ENCODE measurements around the gene FMO2. TPM values are rescaled to one million over a fixed set of nuclear protein-coding genes. Genes with fewer than 3 reads are reported as not detected.

FMO2 gene
- total and polyA plus RNA-seq, 2 donors (not counting 1 experiment from before 2014, with no cell fraction given) = 104 to 136 TPM

GRCh38 chr1:171195767-171196166 is 10.7 kb downstream of the FMO2 start:
- Histone ChIP-seq H3K4me3 (replicated peaks in 1 of 4; ENCODE audit: control extremely low read depth in 1 of 4, insufficient read depth in 1 of 4, low read depth in 3 of 4, low read length in 4 of 4) (no peak overlapping the region), H2AFZ (ENCODE audit: low read length) (no peak overlapping the region), H3K4me1 (ENCODE audit: control insufficient read depth, extremely low read depth, insufficient read depth, low read length) (no peaks in the 10 kb centered on the region), H3K9me3 (ENCODE audit: control insufficient read depth, insufficient read depth, low read depth, low read length) (no peaks in the 10 kb centered on the region), H4K20me1 (ENCODE audit: control insufficient read depth, extremely low read depth, insufficient read depth, low read length) (no peaks in the 10 kb centered on the region), H3K79me2 (ENCODE audit: control insufficient read depth, insufficient read depth, low read length) (no peaks in the 10 kb centered on the region), H3K27ac (ENCODE audit: insufficient read depth, low read length) (no peak overlapping the region), H3K4me2 (ENCODE audit: extremely low read depth, insufficient read depth, low read length) (no peak overlapping the region), H3K27me3 (ENCODE audit: control insufficient read depth, insufficient read depth, low read length) (no peaks in the 10 kb centered on the region), H3K36me3 (ENCODE audit: control insufficient read depth, insufficient read depth, low read length) (no peaks in the 10 kb centered on the region), H3K9ac (ENCODE audit: insufficient read depth, low read length) (no peak overlapping the region)
- no peak for DNase-seq (ENCODE audit: low read depth in 2 of 2)
- TF ChIP-seq, protein P1, sequence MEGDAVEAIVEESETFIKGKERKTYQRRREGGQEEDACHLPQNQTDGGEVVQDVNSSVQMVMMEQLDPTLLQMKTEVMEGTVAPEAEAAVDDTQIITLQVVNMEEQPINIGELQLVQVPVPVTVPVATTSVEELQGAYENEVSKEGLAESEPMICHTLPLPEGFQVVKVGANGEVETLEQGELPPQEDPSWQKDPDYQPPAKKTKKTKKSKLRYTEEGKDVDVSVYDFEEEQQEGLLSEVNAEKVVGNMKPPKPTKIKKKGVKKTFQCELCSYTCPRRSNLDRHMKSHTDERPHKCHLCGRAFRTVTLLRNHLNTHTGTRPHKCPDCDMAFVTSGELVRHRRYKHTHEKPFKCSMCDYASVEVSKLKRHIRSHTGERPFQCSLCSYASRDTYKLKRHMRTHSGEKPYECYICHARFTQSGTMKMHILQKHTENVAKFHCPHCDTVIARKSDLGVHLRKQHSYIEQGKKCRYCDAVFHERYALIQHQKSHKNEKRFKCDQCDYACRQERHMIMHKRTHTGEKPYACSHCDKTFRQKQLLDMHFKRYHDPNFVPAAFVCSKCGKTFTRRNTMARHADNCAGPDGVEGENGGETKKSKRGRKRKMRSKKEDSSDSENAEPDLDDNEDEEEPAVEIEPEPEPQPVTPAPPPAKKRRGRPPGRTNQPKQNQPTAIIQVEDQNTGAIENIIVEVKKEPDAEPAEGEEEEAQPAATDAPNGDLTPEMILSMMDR (conservative IDR thresholded peaks at IDR 0.05 in 1 of 2, IDR thresholded peaks at IDR 0.05 in 1 of 2; ENCODE audit: low read depth in 1 of 2, low read length in 2 of 2) = no peak
- no peak for TF ChIP-seq EZH2 (IDR thresholded peaks at IDR 0.05; ENCODE audit: low read length, missing control alignments)

- Histone ChIP-seq H3K4me2 (ENCODE audit: extremely low read depth, insufficient read depth, low read length) (no peak overlapping the region), H3K4me3 (replicated peaks in 1 of 4; ENCODE audit: control extremely low read depth in 1 of 4, insufficient read depth in 1 of 4, low read depth in 3 of 4, low read length in 4 of 4) (no peak overlapping the region), H2AFZ (ENCODE audit: low read length) (no peak overlapping the region), H3K4me1 (ENCODE audit: control insufficient read depth, extremely low read depth, insufficient read depth, low read length) (no peaks in the 10 kb centered on the region), H3K27me3 (ENCODE audit: control insufficient read depth, insufficient read depth, low read length) (no peaks in the 10 kb centered on the region), H3K9ac (ENCODE audit: insufficient read depth, low read length) (no peak overlapping the region), H3K9me3 (ENCODE audit: control insufficient read depth, insufficient read depth, low read depth, low read length) (no peaks in the 10 kb centered on the region), H3K79me2 (ENCODE audit: control insufficient read depth, insufficient read depth, low read length) (no peaks in the 10 kb centered on the region), H3K36me3 (ENCODE audit: control insufficient read depth, insufficient read depth, low read length) (no peaks in the 10 kb centered on the region), H3K27ac (ENCODE audit: insufficient read depth, low read length) (no peak overlapping the region), H4K20me1 (ENCODE audit: control insufficient read depth, extremely low read depth, insufficient read depth, low read length) (no peaks in the 10 kb centered on the region)
- TF ChIP-seq, protein P1 (conservative IDR thresholded peaks at IDR 0.05 in 1 of 2, IDR thresholded peaks at IDR 0.05 in 1 of 2; ENCODE audit: low read depth in 1 of 2, low read length in 2 of 2) = no peak
- no peak for TF ChIP-seq EZH2 (IDR thresholded peaks at IDR 0.05; ENCODE audit: low read length, missing control alignments)
- DNase-seq (ENCODE audit: low read depth in 2 of 2) = no peak
Measured at GRCh38 chr1:171196351-171196750, 11.3 kb downstream of the FMO2 start.

DNA sequence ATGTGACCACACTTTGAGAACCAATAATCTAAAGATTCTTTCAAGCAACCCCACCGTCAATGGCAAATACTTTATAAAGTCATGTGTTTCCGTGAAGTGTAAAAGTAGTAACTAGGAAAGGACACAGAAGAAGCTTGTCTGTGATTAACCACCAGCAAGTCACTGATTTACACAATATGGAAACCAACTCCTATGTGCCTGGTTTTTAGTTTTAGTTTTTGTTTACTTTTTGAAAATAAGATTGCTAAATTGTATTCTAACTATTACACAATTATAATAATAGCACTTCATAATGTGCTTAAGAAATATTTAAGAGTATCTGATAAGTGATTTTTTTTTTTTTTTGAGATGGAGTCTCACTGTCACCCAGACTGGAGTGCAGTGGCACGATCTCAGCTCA is 13.0 kb downstream of the FMO2 start:
- no peaks in the 10 kb centered on the region for H3K27me3 ChIP-seq (ENCODE audit: control insufficient read depth, insufficient read depth, low read length)
- H3K4me2 ChIP-seq (ENCODE audit: extremely low read depth, insufficient read depth, low read length) = no peak overlapping the region
- no peak overlapping the region for H3K27ac ChIP-seq (ENCODE audit: insufficient read depth, low read length)
- H3K36me3 ChIP-seq (ENCODE audit: control insufficient read depth, insufficient read depth, low read length) = no peaks in the 10 kb centered on the region
- H3K4me3 ChIP-seq (replicated peaks in 1 of 4; ENCODE audit: control extremely low read depth in 1 of 4, insufficient read depth in 1 of 4, low read depth in 3 of 4, low read length in 4 of 4) = no peak overlapping the region
- TF ChIP-seq, protein P1 (conservative IDR thresholded peaks at IDR 0.05 in 1 of 2, IDR thresholded peaks at IDR 0.05 in 1 of 2; ENCODE audit: low read depth in 1 of 2, low read length in 2 of 2) = no peak
- TF ChIP-seq EZH2 (IDR thresholded peaks at IDR 0.05; ENCODE audit: low read length, missing control alignments) = no peak
- H4K20me1 ChIP-seq (ENCODE audit: control insufficient read depth, extremely low read depth, insufficient read depth, low read length) = no peaks in the 10 kb centered on the region
- H2AFZ ChIP-seq (ENCODE audit: low read length) = no peak overlapping the region
- H3K9me3 ChIP-seq (ENCODE audit: control insufficient read depth, insufficient read depth, low read depth, low read length) = no peaks in the 10 kb centered on the region
- H3K4me1 ChIP-seq (ENCODE audit: control insufficient read depth, extremely low read depth, insufficient read depth, low read length) = no peaks in the 10 kb centered on the region
- no peaks in the 10 kb centered on the region for H3K79me2 ChIP-seq (ENCODE audit: control insufficient read depth, insufficient read depth, low read length)
- DNase-seq (ENCODE audit: low read depth in 2 of 2) = no peak
- H3K9ac ChIP-seq (ENCODE audit: insufficient read depth, low read length) = no peak overlapping the region
